ENCODE data around the gene GLI2.

Gene GLI2

GRCh38 chr2:120735746-120736170, at the start of gene GLI2:
TSS of gene GLI2 (plus strand) at chr2:120735868. CDS start at chr2:120797321, 61,453 bp downstream.
- DNase-seq (ENCODE audit: low read depth in 2 of 2), result peak; percentile 73

DNA sequence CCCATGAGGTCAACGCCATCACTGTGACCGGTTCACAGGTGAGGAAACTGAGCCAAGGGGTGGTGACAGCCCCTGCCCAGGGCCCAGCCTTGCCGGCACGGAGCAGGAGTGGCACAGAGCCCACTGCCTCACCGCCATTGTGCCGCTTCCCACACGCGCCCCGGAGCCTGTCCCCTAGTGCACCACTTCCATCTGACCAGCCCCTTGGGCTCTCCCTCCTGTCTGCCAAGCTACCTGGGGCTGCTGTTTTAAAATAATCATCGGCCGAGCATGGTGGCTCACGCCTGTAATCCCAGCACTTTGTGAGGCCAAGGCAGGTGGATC, 49.7 kb upstream of the GLI2 start:
- DNase-seq (ENCODE audit: low read depth in 2 of 2), result no peak

- DNase-seq (ENCODE audit: low read depth in 2 of 2), result no peak
These were observed 49.0 kb upstream of the GLI2 start for GRCh38 chr2:120686511-120687168.

GRCh38 chr2:120687210-120687609, 48.5 kb upstream of the GLI2 start:
- DNase-seq (ENCODE audit: low read depth in 2 of 2), result no peak

GRCh38 chr2:120690521-120690920, 45.1 kb upstream of the GLI2 start:
- no peak for DNase-seq (ENCODE audit: low read depth in 2 of 2)

GRCh38 chr2:120691410-120691809, 44.3 kb upstream of the GLI2 start:
- no peak for DNase-seq (ENCODE audit: low read depth in 2 of 2)

DNA sequence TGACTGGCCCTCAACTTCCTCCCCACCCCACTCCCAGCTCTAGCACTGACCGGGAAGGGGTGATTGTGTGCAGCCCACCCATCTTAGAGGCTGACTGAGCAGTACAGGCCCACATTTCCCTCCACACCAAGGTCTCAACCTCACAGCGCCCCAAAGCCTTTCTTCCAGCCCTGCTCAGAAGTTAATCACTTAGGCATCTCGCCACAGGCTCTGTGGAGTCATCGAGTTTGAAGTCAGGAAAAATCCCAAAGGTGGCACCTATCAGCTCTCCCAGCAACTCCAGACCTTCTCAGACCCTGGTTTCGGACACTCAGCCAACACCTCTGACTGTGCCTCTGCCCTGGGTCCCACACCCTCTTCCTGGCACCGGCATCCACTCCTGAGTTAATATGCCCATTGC, 43.0 kb upstream of the GLI2 start:
- DNase-seq (ENCODE audit: low read depth in 2 of 2), result no peak

GRCh38 chr2:120693121-120693520, 42.5 kb upstream of the GLI2 start:
- DNase-seq (ENCODE audit: low read depth in 2 of 2), result no peak

DNA sequence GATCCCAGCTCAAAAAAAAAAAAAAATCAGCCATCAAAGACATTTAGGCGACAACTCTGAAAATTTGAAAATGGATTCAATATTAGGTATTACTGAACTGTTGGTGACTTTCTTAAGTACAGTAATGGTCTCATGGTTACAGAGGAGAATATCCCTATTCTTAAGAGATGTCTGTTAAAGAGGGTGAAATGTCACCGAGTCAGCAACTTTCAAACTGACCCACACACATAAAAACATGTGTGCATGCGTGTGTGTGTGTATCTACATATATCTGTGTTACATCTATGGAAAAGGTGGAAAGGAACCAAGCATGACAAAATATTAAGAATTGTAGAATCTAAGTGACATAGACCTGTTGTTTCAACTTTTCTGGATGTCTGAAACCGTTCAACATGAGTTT, 41.6 kb upstream of the GLI2 start:
- DNase-seq (ENCODE audit: low read depth in 2 of 2), result no peak

DNA sequence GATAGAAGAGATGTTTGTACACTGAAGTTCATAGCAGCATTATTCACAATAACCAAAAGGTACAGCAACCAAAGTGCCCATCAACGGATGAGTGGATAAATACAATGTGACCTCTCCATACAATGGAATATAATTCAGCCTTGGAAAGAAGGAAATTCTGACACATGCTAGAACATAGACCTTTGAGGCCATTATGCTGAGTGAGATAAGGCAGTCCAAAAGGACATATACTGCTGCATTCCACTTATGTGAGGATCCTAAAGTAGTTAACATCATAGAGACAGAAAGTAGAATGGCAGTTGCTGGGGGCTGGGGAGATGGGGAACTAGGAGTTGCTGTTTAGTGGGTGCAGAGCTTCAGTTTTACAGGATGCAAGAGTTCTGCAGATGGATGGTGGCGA, 38.2 kb upstream of the GLI2 start:
- DNase-seq (ENCODE audit: low read depth in 2 of 2), result no peak

DNA sequence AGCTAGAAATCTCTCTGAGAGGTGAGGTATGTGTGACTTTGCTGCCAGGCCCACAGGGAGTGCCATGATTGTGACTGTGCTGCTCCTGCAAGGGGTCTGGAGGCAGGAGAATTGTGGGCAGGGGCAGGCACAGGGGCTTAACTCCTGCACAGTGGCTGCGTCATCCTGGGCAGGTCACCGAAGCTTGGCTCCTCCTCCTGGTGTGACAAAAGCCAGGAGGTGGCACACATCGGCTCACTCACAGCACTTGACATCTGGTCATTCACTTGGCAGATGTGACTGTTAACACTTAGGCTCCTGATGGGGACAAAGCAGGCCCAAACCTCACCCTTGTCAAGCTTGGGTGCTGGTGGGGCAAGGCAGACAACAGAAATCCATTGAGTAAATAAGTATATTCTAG, 36.4 kb upstream of the GLI2 start:
- DNase-seq (ENCODE audit: low read depth in 2 of 2), result no peak

GRCh38 chr2:120700659-120701058, 35.0 kb upstream of the GLI2 start:
- DNase-seq (ENCODE audit: low read depth in 2 of 2), result no peak

- DNase-seq (ENCODE audit: low read depth in 2 of 2), result no peak
These were observed 34.6 kb upstream of the GLI2 start for GRCh38 chr2:120701096-120701495.

GRCh38 chr2:120701499-120701898, 34.2 kb upstream of the GLI2 start:
- DNase-seq (ENCODE audit: low read depth in 2 of 2), result no peak

GRCh38 chr2:120702061-120702460, 33.6 kb upstream of the GLI2 start:
- no peak for DNase-seq (ENCODE audit: low read depth in 2 of 2)

DNA sequence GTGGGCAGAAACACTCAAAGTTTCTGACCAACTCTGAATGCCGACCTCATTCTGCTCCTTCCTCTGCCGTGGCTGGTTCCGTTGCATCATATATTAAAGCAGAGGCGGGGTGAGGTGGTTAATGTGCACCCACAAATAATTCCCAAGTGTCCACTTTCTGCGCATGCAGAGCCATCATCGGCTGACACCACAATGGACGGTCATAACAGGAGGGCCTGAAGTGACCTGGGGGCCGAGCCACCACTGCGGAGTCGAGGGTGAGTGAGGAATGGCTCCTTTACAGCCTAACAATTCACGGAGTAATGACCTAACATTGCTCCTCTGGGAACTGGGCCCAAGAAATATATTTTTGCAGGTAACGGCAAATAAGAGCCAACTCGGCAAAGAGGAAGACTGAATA, 32.9 kb upstream of the GLI2 start:
- no peak for DNase-seq (ENCODE audit: low read depth in 2 of 2)

DNA sequence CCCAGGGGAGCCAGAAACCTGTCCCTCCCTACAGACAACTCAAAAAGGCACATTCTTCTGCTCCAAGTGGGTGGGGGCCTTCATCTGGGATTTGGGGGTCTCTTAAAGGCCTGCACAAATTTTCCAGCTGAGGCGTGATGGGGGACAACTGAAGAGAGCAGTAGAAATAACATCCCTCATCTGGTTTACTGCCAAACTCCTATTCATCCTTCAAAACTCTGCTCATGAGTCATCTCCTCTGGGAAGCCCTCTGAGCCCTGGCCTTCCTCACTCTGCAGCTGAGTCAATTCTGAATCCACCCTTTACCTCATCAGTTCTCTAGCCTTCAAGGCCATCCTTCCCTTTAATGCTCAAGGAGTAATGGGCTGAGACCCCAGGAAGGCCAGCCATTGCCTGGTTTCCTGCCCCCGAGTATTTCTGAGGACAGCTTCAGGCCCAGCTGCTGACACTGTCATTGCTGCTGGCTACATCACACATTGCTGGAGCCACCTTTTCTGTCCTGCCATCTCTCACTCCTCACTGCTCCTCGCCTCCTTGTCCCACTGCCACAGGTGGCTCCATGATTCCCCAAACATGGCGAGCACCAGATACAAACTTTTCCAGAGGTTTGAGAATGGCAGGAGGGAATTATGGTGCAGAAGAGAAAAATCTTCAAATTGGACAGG, 32.2 kb upstream of the GLI2 start:
- DNase-seq (ENCODE audit: low read depth in 2 of 2), result peak in 1 of 2 experiments; percentile 42

GRCh38 chr2:120704696-120705095, 31.0 kb upstream of the GLI2 start:
- no peak for DNase-seq (ENCODE audit: low read depth in 2 of 2)

- DNase-seq (ENCODE audit: low read depth in 2 of 2), result no peak
These were observed 27.9 kb upstream of the GLI2 start for GRCh38 chr2:120707816-120708215.

- no peak for DNase-seq (ENCODE audit: low read depth in 2 of 2)
These were observed 26.6 kb upstream of the GLI2 start for GRCh38 chr2:120708944-120709607.

GRCh38 chr2:120709608-120710041, 26.0 kb upstream of the GLI2 start:
- no peak for DNase-seq (ENCODE audit: low read depth in 2 of 2)

DNA sequence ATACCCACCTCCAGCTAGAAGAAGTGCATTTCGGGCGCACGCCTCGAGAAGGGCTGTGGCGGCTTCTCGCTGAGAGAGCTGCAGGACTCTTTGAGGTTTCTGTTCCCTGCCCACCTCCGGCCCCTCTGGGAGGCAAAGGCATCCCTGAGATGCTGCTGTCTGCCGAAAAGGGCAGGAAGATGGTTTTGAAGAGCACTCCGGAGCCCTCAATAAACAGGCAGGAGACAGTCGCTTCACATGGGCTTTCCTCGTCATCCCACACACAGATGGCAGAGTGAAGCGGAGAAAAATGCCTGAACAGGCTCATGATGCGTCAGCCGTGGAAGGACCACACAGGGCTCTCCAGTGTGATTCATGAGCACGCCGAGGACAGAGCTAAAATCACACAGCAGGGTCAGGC, 25.4 kb upstream of the GLI2 start:
- DNase-seq (ENCODE audit: low read depth in 2 of 2), result peak in 1 of 2 experiments; percentile 57

DNA sequence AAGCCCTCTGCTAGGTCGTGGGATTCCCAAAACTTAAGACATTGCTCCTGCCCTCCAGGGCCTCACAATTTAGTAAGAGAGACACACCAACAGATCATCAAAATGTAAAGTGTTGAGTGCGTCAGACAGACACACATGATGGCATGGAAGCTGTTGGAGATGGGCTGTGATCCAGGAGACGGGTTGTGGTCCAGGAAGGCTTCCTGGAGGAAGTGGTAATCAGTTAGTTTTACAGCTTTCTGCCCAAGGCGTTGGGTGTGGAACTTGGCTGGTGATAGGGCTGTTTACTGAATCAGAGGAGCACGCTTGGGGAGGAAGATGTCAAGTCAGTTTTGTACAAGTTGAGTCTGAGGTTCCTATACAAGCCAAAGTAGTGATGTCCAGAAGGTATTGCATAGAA, 24.0 kb upstream of the GLI2 start:
- no peak for DNase-seq (ENCODE audit: low read depth in 2 of 2)
